HG03442 (cell line): ENCODE measurements around the gene CNTNAP5.

Experiments
- ATAC-seq: cut with Tn5 transposase; IDR thresholded peaks from one replicate; pipeline ENCODE4 v1.9.1; 2021; ENCODE audit warnings: mild to moderate bottlenecking, moderate library complexity; ENCODE audit not compliant: unreplicated experiment

CNTNAP5 gene

DNA sequence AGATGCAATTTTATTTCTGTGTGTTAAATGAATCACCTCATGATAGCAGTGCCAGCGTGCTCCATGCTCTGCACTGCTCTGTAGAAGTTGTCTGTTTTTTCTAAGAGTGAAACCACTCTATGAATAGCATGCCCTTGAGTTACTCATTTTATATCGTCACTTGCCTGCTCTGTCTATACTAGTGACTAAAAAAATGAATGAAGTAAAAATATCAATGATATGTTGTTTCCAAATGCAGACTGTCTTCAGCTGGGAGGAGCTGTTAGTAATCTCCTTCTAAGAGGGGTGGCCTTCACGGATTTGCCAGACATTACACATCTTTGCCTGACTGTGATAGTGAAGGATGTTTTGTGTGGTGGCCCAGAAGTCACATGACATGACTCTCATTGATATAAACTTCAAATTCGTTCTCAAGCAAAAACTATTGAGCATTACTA, 852.1 kb downstream of the CNTNAP5 start:
- no peak for ATAC-seq

DNA sequence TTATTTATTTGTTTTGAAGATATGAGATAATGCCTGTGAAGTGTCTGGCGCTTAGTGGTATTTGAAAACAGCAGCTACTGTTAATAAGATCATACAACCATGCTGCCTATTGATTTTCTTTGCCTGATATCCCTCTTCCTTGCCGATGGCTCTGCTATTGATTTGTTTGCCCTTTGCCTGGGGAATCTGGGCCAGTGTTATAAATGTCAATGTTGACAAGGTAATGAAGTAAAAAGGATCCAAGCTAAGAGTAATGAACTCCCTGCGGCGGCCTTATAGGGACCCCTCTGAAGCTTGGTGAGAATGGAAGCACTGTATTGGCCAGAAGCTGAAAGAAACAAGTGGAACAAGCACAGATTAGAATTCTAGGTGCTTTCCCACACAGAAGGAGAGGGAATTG, 854.6 kb downstream of the CNTNAP5 start:
- no peak for ATAC-seq

DNA sequence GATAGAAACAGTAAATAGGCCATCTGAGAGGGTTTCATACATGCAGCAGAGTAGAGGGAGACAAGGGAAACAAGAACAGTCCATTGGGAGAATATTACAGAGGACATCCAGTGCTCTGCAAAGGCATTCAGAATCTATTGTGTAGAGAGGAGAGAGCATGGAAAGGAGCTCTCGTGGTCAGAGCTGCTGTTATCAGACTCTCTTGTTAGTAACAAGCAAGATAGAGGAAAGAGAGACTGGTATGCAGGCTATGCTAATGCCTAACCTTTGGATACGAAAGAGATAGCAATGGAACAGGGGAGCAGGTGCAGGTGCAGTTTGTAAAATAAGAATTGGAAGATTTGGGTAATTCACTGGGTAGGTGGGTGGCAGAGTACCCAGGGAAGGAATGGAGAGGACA, 855.9 kb downstream of the CNTNAP5 start:
- no peak for ATAC-seq

DNA sequence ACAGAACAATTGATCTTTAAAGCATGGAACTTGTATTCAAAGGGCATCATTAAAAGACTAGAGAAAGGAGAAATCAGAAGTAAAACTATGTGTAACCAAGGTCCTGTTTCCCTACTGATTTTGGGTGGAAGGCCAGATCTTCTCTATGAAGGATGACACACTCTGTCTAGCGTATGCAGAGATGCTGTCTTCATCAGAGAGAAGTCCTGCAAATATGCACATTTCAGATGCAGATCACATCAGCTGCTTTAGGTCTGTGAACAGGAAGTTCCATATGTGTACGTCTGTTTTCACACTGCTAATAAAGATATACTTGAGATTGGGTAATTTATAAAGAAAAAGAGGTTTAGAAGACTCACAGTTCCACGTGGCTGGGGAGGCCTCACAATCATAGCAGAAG, 857.3 kb downstream of the CNTNAP5 start:
- ATAC-seq: no peak

DNA sequence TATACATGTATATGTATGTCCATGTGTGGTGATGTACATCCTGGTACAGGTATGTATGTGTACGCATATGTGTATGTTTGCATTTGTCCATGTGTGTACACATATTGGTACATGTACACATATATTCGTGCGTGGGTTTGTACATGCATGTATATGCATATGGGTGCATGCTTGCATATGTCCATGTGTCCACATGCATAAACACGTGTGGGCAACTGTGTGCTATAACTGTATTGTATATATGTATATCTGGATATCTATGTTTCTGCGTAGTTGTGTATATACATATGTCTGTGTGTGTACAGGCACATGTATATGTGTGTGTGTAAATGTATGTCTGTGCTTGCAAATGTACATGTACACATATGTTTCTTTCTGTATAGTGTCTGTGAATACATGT, 858.5 kb downstream of the CNTNAP5 start:
- ATAC-seq: no peak

DNA sequence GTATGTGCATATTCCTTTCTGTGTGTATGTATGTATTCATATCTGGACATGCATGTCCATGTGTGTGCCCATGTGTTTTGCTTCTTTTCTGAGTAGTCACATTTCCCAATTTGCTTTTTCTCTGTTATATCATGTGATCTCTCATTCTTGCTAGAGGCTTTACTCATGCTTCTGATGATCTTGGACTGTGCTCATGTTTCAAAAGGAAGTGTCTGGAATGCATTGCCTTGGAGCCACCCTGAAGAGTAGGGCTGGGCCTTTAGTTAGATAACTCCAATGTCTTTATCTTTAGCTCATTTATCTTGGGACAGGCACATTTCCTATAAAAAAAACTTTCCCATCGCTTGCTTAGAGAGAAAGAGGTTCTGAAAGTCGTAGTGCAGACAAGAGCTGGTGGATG, 859.2 kb downstream of the CNTNAP5 start:
- ATAC-seq: no peak

DNA sequence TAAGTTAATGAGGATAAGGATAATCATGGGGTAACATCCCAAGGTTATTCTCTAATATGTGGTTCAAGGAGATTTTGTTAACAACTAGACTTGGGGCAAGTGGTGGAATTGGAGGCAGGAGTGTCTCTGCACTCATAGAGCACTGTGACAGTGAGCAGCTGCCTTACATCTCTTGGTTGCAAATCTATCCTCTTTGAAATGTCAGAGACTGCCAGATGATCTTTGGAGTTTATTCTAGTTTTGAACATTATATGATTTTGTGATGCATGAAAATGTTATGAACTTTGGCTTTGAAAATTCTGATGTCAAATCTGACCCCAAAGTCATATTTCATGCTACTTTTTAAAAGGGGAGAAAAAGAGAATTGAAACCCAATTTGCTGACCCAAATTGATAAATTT, 861.1 kb downstream of the CNTNAP5 start:
- ATAC-seq: no peak

DNA sequence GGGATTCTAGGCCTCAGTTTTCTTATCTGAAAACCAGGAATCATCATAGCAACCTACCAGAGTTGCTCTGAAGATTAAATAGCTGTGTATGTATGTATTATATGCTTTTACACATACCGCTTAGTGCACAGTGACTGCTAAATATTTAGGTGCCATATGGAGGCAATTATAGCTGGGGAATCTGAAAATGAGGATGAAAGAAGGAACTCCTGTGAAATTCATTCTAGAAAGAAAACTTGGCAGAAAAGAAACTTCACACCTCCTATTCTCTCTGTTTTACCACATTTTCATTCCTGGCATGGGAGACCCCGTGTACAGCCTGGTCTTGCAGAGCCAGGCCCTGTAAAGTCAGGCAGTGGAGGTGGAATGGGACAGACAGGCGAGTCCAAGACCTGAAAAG, 862.4 kb downstream of the CNTNAP5 start:
- ATAC-seq: no peak

DNA sequence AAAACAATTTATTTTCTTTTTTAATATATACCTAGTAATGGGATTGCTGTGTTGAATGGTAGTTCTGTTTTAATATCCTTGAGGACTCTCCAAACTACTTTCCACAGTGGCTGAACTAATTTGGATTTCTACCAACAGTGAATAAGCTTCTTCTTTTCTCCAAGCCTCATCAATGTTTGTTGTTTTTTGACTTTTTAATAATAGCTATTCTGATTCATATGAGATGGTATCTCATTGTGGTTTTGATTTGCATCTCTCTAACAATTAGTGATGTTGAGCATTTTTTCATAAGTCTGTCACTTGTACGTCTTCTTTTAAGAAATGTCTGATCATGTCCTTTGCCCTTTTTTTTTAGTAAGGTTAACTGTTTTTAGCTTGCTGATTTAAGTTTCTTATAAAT, 863.3 kb downstream of the CNTNAP5 start:
- ATAC-seq: no peak

DNA sequence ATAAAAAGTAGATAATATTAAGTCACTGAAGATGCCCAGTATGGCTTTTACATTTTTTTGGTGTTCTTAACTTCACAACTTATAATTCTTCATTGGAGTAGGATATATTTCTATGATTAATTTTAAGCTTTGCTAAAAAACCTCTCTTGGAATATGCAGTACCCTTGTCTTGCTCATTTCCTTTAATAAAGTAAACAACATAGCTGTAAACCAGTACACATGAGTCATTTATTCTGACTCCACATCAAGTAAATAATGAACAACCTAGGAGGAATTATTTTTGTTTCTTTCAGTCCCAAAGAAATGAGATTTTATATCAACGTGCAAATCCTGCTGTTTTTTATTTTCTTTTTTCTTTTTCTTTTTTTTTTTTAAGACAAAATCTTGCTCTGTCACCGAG, 869.1 kb downstream of the CNTNAP5 start:
- no peak for ATAC-seq

DNA sequence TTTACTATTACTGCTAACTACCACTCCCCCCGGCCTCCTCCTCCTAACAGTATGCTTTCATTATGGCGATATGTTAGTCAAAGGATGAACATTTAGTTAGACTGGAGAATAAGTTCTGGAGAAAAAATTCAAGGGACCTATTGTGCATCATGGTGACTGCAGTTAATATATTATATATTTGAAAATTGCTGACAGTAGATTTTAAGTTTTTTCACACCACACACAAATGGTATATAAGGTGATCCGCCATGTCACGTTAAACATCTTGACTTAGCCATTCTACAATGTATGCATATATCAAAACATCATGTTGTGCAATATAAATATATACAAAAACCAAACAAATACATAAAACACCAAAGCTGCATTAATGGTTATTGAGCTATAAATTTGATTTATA, 873.7 kb downstream of the CNTNAP5 start:
- ATAC-seq: no peak

DNA sequence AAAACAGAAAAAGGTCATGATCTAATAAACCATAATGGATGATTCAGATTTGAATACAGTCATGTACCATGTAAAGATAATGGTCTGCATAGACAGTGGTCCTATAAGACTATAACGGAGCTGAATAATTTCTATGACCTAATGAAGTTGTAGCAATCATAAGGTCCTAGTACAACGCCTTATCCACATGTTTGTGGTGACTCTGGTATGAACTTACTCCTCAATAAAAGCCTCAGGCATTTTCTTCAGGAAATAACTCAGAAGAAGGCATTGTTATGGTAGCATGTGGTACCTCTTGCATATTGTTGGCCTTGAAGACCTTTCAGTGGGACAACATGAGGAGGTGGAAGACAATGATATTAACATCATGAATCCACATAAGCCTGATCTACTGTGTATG, 883.3 kb downstream of the CNTNAP5 start:
- no peak for ATAC-seq

DNA sequence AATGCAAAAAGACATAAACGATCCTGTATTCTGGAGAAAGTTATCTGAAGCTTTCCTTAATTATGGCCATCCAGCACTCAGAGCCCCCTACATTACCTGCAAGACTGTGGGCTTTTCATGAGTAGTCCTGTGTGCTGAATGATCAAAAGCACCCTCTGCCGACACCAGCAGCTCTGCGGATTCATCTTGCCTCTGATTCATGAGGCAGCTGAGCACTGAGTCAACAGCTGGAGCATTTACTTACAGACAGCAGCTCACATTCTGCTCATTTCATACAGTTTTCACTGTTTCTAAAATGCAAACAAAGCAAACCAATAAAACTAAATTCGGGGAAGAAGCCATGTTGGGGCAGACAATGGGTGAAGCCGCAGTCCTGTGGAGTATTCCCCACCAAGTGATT, 886.5 kb downstream of the CNTNAP5 start:
- ATAC-seq: no peak

DNA sequence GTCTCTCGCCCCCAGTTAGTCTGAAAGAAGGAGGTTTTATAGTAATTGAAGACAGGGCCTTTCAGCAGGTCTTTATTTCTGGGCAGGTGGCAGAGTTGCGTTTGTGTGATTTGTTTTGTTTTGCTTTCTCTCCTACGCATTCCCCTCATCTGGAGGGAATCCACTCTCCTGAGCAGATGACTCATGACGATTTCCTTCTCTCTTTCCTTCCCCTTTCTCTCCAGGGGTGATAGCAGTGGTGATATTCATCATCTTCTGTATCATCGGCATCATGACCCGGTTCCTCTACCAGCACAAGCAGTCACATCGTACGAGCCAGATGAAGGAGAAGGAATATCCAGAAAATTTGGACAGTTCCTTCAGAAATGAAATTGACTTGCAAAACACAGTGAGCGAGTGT, 888.8 kb downstream of the CNTNAP5 start:
- ATAC-seq: no peak

DNA sequence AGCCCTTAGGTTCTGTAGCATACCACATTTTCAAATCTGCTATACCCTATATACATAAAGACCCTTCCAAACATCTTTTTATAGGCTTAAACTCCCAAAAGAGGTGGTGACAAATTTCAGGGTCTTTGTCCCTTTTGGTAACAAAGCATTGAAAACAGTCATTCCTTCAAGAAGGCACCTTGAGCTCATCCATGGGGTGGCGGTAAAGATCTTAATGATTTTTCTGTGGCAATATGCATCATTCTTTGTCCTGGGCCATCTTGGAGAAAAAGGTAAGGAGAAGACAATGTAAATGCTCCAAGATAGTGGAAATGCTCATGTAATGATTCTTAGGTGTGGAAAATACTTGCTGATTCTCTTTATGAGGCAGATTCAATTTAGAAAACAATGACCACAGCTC, 890.5 kb downstream of the CNTNAP5 start:
- ATAC-seq: no peak

DNA sequence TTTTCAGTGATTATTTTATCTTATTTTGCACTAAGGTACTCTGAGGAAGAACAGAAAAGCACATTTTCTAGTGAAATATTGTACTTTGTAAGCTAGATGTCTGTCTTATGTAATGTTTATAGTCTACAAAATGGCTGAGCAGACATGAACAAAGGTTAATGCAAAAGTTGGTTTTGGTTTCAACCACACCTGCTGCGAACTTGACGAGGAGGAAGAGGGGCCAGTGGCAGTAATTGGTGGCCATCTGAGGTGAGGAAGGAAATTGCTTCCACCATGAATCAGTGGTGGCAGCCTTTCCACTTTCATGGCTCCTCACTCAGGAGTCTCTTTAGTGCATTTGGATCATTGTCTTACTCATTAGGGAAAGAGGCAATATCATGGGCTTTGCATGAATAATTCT, 894.2 kb downstream of the CNTNAP5 start:
- no peak for ATAC-seq

DNA sequence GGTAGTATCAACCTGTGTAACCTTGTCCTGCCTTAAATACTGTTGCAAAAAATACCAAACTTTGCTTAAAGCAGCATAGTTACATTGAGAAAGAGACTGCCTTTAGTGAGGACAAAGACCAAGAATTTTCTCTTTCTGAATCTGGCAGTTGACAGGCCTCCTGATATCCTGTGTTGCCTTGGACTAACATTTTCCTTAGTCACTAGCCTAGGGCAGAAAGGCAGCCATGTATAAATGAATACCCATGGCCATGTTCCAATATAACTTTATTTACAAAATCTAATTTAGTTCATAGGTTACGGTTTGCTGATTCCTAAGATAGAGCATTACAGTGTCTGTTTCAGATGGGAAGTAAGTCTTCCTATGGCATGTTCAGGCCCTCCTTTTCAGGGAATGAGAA, 895.4 kb downstream of the CNTNAP5 start:
- no peak for ATAC-seq

DNA sequence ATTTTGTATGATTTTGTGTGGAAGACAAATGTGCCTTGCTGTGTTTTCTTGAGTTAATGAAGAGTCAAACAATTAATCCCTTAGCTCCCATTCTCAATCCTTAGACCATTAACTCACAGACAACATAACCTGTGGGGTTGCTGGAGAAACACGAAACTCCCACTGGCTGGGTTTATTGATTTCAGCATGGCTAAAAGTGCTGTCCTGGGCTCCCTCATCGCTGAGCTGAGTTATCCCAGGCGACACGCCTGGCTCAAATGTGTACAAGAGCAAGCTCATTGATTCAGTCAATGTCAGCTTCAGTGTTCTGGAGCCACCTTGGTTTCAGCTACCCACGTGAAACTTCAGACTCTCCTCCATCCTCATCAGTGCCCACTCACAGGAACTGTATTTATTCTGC, 896.1 kb downstream of the CNTNAP5 start:
- ATAC-seq: no peak

DNA sequence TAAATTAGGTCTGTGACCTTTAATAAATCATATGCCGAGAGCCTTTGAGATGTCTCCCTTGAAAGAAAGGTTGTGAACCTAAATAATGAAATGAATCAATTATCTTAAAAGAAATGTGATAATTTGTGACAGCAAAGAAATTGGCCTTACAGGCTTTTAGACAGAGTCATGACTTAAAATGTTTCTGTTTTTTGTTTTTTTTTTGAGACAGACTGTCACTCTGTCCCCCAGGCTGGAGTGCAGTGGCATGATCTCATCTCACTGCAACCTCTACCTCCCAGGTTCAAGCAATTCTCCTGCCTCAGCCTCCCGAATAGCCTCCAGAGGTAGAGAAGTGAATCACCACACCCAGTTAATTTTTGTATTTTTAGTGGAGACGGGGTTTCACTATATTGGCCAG, 898.0 kb downstream of the CNTNAP5 start:
- ATAC-seq: no peak

DNA sequence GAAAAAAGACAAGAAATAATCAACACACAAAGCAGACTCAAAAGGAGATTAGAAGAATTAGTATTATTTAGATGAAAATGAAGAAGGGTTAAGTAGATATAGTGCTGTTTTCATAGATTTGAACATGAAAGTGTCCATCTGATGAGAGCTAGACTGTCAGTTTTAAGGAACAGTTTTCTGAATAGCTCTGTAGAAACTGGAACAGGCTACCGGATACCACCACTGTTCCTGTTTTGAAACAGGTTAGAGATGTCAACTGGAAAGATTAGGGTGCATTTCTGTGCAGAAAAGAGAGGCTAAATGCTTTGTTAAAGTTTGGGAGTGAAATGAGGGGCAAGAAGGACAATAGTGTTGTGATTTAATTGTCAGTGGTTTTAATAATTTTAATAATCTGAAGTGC, 908.8 kb downstream of the CNTNAP5 start:
- ATAC-seq: no peak

DNA sequence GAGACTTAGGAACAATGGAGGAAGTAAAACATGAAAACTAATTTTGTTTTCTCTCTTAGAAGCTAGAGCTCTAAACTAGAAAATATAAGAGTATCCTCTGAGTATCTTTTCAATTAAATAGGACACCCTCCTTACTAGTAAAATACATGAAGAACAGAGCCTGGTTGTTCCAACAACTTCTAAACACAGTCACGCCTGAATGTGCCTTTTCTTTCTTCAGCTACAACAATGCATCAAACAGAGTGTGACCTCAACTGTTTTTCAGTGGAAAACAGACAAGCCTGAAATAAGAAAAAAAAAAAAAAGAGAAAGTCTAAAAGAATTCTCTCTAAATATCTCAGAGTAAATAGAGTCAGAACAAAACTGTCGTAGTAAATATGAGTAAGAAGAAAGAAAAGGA, 928.8 kb downstream of the CNTNAP5 start:
- ATAC-seq: no peak

DNA sequence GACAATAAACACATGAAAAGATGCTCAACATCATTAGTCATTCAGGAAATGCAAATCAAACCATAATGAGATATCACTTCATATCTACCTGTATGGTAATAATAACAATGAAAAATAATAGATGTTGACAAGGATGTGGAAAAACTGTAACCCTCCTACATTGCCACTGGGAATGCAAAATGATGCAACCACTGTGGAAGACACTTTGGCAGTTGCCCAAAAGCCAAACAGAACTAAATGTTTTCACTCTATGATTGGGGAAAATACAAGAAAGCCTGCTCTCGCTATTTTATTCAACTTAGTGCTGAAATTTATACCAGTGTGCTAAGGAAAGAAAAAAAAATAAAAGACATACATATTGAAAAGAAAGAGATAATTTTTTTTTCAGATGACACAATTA, 934.5 kb downstream of the CNTNAP5 start:
- ATAC-seq: no peak

DNA sequence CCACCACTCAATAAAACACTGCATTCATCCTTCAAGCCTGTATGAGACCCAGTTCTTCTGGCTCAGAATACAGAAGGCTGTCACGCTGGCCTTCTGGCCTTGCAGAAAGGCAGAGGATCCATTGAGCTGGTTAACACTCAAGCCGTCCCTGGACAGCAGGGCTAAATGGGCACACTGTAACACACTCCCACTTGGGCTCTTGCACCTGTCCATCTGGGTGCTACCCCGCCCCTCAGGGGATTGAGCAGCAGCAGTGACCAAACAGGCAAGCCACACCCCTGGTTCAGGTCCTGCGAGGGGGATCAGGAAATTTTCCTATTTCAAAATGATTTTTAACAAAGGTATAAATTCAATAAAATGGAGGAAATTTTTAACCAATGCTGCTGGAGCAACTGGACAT, 936.0 kb downstream of the CNTNAP5 start:
- ATAC-seq: no peak
